Gastrocnemius medialis (tissue), 4 donors: ENCODE data around the gene LRRC51. TPM values are rescaled to one million over a fixed set of nuclear protein-coding genes. Genes with fewer than 3 reads are reported as not detected.

Experiments used
- ATAC-seq, 2 donors: fragments of 150-250 bp; one replicate each; pipeline ENCODE4 v1.9.1; 2016
- DNase-seq, 2 donors: peaks; one replicate each; pipeline ENCODE4 v3.0.0-alpha.2; 2019
- H3K27ac ChIP-seq, 4 donors: fragments of 200-600 bp; sonication (generic); 1 replicate in 1 of 4; 2 replicates in 3 of 4; pipeline ENCODE4 v1.5.1; 2016 to 2018; ENCODE audit warnings: mild to moderate bottlenecking in 2 of 4, moderate library complexity in 1 of 4
- H3K27me3 ChIP-seq, 3 donors: fragments of 200-600 bp; sonication (generic) in 2 of 3; 1 replicate in 1 of 3; 2 replicates in 2 of 3; pipeline versions ENCODE4 v1.5.1 to v1.6.0; 2016 to 2019; ENCODE audit warnings: mild to moderate bottlenecking in 1 of 3, moderate library complexity in 1 of 3
- H3K36me3 ChIP-seq, 2 donors: fragments of 200-600 bp; sonication (generic) in 1 of 2; one replicate each; pipeline ENCODE4 v1.5.1; 2017 to 2018
- H3K4me1 ChIP-seq, 2 donors: fragments of 200-600 bp; sonication (generic) in 1 of 2; one replicate each; pipeline ENCODE4 v1.5.1; 2016 to 2017; ENCODE audit warnings: mild to moderate bottlenecking in 2 of 2
- H3K4me3 ChIP-seq, 4 donors: fragments of 200-600 bp; sonication (generic) in 3 of 4; 1 replicate in 1 of 4; 2 replicates in 3 of 4; pipeline ENCODE4 v1.5.1; 2016 to 2019; ENCODE audit warnings: mild to moderate bottlenecking in 2 of 4
- H3K9me3 ChIP-seq, 3 donors: fragments of 200-600 bp; sonication (generic) in 2 of 3; 1 replicate in 1 of 3; 2 replicates in 2 of 3; pipeline ENCODE4 v1.5.1; 2016 to 2019
- CTCF ChIP-seq, 5 experiments: fragments of 450-650 bp in 3 of 5; fragments of 200-600 bp in 2 of 5; sonication (generic) in 2 of 5; IDR thresholded peaks in 4 of 5; conservative IDR thresholded peaks in 1 of 5; 1 replicate in 4 of 5; 2 replicates in 1 of 5; pipeline ENCODE4 v1.5.1; 2016 to 2019; ENCODE audit warnings: antibody characterized with exemption in 5 of 5, mild to moderate bottlenecking in 3 of 5, moderate library complexity in 3 of 5
- POLR2A ChIP-seq, 2 donors: fragments of 450-650 bp; IDR thresholded peaks; one replicate each; pipeline ENCODE4 v1.6.1; 2017; ENCODE audit warnings: antibody characterized with exemption in 2 of 2, mild to moderate bottlenecking in 2 of 2, moderate library complexity in 2 of 2
- in situ Hi-C, 4 donors: fragments of 200-750 bp; cut with MboI; loops; one replicate each; pipeline versions ENCODE4 v1.15.0 to v1.8.0; 2017; ENCODE audit warnings: low sequenced_read_pairs in 4 of 4
- intact Hi-C: fragments of 100-400 bp; cut with DNase I; formaldehyde crosslinking; loops from one replicate; pipeline ENCODE4 v1.15.1; 2023; ENCODE audit warnings: low total_unique reads
- total RNA-seq, 4 donors: library from RNA; depleted of rRNA; stranded (reverse); fragments of >200 nt; gene quantifications; one replicate each; pipeline versions ENCODE4 v1.1.0 to v1.2.3, GENCODE V29; 2016

The LRRC51 gene
- total RNA-seq, 4 donors from 2014 or later: 3.6 to 9.5 (median 5.3) TPM

GRCh38 chr11:72123117-72123653, 42.5 kb downstream of the LRRC51 start:
- Histone ChIP-seq H3K4me1 (no peaks in the 10 kb centered on the region), H3K27ac (no peak overlapping the region), H3K4me3 (no peak overlapping the region), H3K27me3 (peaks cover 0 to 5% (median 0%) of the 10 kb centered on the region in 3 donors), H3K9me3 (no peaks in the 10 kb centered on the region), H3K36me3 (no peaks in the 10 kb centered on the region)
- DNase-seq: no peak
- intact Hi-C loops: no loop called here
- no peak for TF ChIP-seq CTCF (IDR thresholded peaks at IDR 0.05 in 4 of 5, conservative IDR thresholded peaks at IDR 0.05 in 1 of 5)
- no peak for TF ChIP-seq POLR2A (IDR thresholded peaks at IDR 0.05)
- ATAC-seq: no peak
- in situ Hi-C loops: no loop called here

GRCh38 chr11:72124046-72124445, 43.4 kb downstream of the LRRC51 start:
- no peak for TF ChIP-seq CTCF (IDR thresholded peaks at IDR 0.05 in 4 of 5, conservative IDR thresholded peaks at IDR 0.05 in 1 of 5)
- no peak for TF ChIP-seq POLR2A (IDR thresholded peaks at IDR 0.05)
- no peaks in the 10 kb centered on the region for H3K36me3 ChIP-seq
- in situ Hi-C loops (no loop called here), intact Hi-C loops (no loop called here)
- H3K4me3 ChIP-seq: no peak overlapping the region
- no peaks in the 10 kb centered on the region for H3K4me1 ChIP-seq
- H3K27me3 ChIP-seq: peaks cover 0 to 5% (median 0%) of the 10 kb centered on the region in 3 donors
- no peaks in the 10 kb centered on the region for H3K9me3 ChIP-seq
- ATAC-seq: no peak
- no peak for DNase-seq
- H3K27ac ChIP-seq: no peak overlapping the region

- intact Hi-C loops: no loop called here
- DNase-seq: no peak
- Histone ChIP-seq H3K4me3 (no peak overlapping the region), H3K36me3 (no peaks in the 10 kb centered on the region), H3K9me3 (no peaks in the 10 kb centered on the region), H3K4me1 (no peaks in the 10 kb centered on the region), H3K27me3 (no peaks in the 10 kb centered on the region), H3K27ac (no peak overlapping the region)
- no peak for TF ChIP-seq POLR2A (IDR thresholded peaks at IDR 0.05)
- no peak for TF ChIP-seq CTCF (IDR thresholded peaks at IDR 0.05 in 4 of 5, conservative IDR thresholded peaks at IDR 0.05 in 1 of 5)
- in situ Hi-C loops: no loop called here
- no peak for ATAC-seq
Measured at GRCh38 chr11:72125956-72126355, 45.3 kb downstream of the LRRC51 start.

- Histone ChIP-seq H3K4me1 (no peaks in the 10 kb centered on the region), H3K27me3 (no peaks in the 10 kb centered on the region), H3K27ac (no peak overlapping the region), H3K9me3 (no peaks in the 10 kb centered on the region), H3K4me3 (no peak overlapping the region), H3K36me3 (no peaks in the 10 kb centered on the region)
- no peak for ATAC-seq
- intact Hi-C loops: no loop called here
- in situ Hi-C loops: no loop called here
- DNase-seq: no peak
- TF ChIP-seq POLR2A (IDR thresholded peaks at IDR 0.05): no peak
- TF ChIP-seq CTCF (IDR thresholded peaks at IDR 0.05 in 4 of 5, conservative IDR thresholded peaks at IDR 0.05 in 1 of 5): no peak
Measured at GRCh38 chr11:72127923-72128322, 47.3 kb downstream of the LRRC51 start.

GRCh38 chr11:72129381-72129780, 48.7 kb downstream of the LRRC51 start:
- ATAC-seq: no peak
- intact Hi-C loops: no loop called here
- no peak for DNase-seq
- Histone ChIP-seq H3K27ac (no peak overlapping the region), H3K4me1 (no peaks in the 10 kb centered on the region), H3K36me3 (no peaks in the 10 kb centered on the region), H3K27me3 (no peaks in the 10 kb centered on the region), H3K9me3 (no peaks in the 10 kb centered on the region), H3K4me3 (no peak overlapping the region)
- in situ Hi-C loops: no loop called here
- TF ChIP-seq CTCF (IDR thresholded peaks at IDR 0.05 in 4 of 5, conservative IDR thresholded peaks at IDR 0.05 in 1 of 5) (no peak), POLR2A (IDR thresholded peaks at IDR 0.05) (no peak)
